IPS-NIHi7 (cell line): ENCODE measurements around the gene UFD1.

Source experiments
- DNase-seq: peaks from one replicate; pipeline ENCODE4 v3.0.0; 2012; ENCODE audit warnings: mixed read lengths; ENCODE audit errors: extremely low spot score

UFD1 gene

GRCh38 chr22:19516378-19517170, 37.6 kb upstream of the UFD1 start:
- no peak for DNase-seq

- DNase-seq = no peak
Observed at GRCh38 chr22:19515654-19516377, 36.8 kb upstream of the UFD1 start.

GRCh38 chr22:19514831-19515565, 36.0 kb upstream of the UFD1 start:
- no peak for DNase-seq

- no peak for DNase-seq
Observed at GRCh38 chr22:19513823-19514222, 34.8 kb upstream of the UFD1 start.

GRCh38 chr22:19510919-19511341, 31.9 kb upstream of the UFD1 start:
- no peak for DNase-seq

- no peak for DNase-seq
Observed at GRCh38 chr22:19509923-19510322, 30.9 kb upstream of the UFD1 start.

GRCh38 chr22:19509191-19509590, 30.2 kb upstream of the UFD1 start:
- DNase-seq = no peak

- no peak for DNase-seq
Observed at GRCh38 chr22:19508024-19508776, 29.2 kb upstream of the UFD1 start.

GRCh38 chr22:19507534-19507861, 28.5 kb upstream of the UFD1 start:
- DNase-seq = no peak

GRCh38 chr22:19506212-19506611, 27.2 kb upstream of the UFD1 start:
- DNase-seq = no peak

- no peak for DNase-seq
Observed at GRCh38 chr22:19505735-19506126, 26.7 kb upstream of the UFD1 start.

GRCh38 chr22:19504900-19505734, 26.1 kb upstream of the UFD1 start:
- no peak for DNase-seq

- DNase-seq = peak; percentile 43
Observed at GRCh38 chr22:19503869-19504268, 24.9 kb upstream of the UFD1 start.

- no peak for DNase-seq
Observed at GRCh38 chr22:19503367-19503766, 24.4 kb upstream of the UFD1 start.

GRCh38 chr22:19501897-19502447, 23.0 kb upstream of the UFD1 start:
- no peak for DNase-seq

- no peak for DNase-seq
Observed at GRCh38 chr22:19499880-19500242, 20.9 kb upstream of the UFD1 start.

- DNase-seq = no peak
Observed at GRCh38 chr22:19499236-19499879, 20.4 kb upstream of the UFD1 start.

- no peak for DNase-seq
Observed at GRCh38 chr22:19498866-19499190, 19.8 kb upstream of the UFD1 start.

- no peak for DNase-seq
Observed at GRCh38 chr22:19498154-19498865, 19.3 kb upstream of the UFD1 start.

- DNase-seq = no peak
Observed at GRCh38 chr22:19497245-19497644, 18.3 kb upstream of the UFD1 start.
